ENCODE measurements around the gene PCK2. TPM values are rescaled to one million over a fixed set of nuclear protein-coding genes. Genes with fewer than 3 reads are reported as not detected.

PCK2 gene
- polyA plus RNA-seq, 1 donor from 2014 or later: 1.2 TPM

DNA sequence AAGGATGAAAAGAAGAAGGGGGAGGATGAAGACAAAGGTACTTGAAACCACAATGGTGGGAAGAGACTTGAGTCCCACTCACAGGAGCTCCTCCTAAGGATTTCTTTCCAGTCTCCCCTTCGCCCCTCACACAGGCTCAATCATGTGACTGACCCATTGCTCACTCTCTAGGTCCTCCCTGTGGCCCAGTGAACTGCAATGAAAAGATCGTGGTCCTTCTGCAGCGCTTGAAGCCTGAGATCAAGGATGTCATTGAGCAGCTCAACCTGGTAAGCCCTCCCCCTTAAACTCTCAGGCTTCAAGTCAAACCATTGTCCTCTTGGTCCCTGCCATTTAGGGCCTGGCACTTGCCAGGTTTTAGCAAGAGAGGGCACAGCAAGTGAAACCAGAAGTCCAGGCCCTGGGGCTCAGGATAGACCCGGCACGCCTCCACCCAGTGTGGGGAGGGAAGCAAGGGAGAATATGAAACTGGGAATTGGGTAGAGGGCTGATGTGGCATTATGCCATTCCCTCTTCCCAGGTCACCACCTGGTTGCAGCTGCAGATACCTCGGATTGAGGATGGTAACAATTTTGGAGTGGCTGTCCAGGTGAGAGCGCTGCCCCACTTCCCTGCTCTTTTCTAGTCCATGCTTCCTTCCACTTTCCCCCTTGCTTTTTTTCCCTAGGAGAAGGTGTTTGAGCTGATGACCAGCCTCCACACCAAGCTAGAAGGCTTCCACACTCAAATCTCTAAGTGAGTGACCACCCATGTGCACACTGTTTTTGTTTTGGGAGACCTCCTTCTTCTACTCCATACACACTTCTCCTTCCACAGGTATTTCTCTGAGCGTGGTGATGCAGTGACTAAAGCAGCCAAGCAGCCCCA, 43.7 kb downstream of the PCK2 start:
- Histone ChIP-seq H2AFZ (ENCODE audit: low read depth, low read length) (no peak overlapping the region), H3K9me3 (ENCODE audit: low read length) (no peaks in the 10 kb centered on the region), H3K4me2 (ENCODE audit: low read length) (no peak overlapping the region), H3K9ac (ENCODE audit: low read length) (no peak overlapping the region), H3K79me2 (replicated peaks; ENCODE audit: insufficient read depth, low read length) (peaks cover 10% of the 10 kb centered on the region), H3K36me3 (ENCODE audit: insufficient read depth, low read length) (no peaks in the 10 kb centered on the region), H3K27me3 (ENCODE audit: insufficient read depth, low read depth, low read length) (no peaks in the 10 kb centered on the region), H4K20me1 (ENCODE audit: insufficient read depth) (no peaks in the 10 kb centered on the region), H3F3A (ENCODE audit: insufficient read depth, low read length, poor library complexity, severe bottlenecking) (peaks cover 11% of the 10 kb centered on the region), H3K4me3 (ENCODE audit: low read length) (no peak overlapping the region), H3K9me2 (ENCODE audit: insufficient read depth, low read length) (no peaks in the 10 kb centered on the region), H3K27ac (ENCODE audit: low read length) (no peak overlapping the region)
- TF ChIP-seq RAD21 (conservative IDR thresholded peaks at IDR 0.05): no peak

DNA sequence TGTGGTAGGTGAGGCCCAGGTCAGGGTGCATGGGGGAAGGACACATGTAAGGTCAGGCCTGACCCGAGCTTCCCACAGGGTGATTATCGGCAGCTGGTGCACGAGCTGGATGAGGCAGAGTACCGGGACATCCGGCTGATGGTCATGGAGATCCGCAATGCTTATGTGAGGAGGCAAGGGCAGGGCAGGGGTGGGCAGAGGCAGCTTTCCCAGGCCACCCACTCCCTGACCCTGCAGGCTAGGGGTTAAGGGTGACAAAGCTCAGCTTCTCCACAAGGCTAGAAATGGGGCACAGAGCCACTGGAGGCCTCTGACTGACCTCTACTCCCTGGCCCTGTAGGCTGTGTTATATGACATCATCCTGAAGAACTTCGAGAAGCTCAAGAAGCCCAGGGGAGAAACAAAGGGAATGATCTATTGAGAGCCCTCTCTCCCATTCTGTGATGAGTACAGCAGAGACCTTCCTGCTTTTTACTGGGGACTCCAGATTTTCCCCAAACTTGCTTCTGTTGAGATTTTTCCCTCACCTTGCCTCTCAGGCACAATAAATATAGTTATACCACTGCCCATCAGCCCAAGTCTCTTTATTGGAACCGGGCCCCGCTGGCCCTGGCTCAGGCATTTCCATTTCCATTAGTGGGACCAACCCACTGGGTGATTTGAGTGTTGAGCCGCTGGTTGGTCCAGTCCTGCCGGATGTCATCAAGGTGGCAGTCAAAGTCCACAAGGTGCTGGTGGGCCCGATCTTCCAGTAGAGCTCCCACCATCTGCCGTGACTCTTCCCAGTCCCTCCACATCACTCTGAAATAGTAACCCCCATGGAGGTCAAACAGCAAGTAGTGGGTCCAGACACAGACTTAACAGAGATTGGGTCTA, 44.5 kb downstream of the PCK2 start:
- Histone ChIP-seq H3K36me3 (ENCODE audit: insufficient read depth, low read length) (no peaks in the 10 kb centered on the region), H3K4me2 (ENCODE audit: low read length) (no peak overlapping the region), H3K9ac (ENCODE audit: low read length) (no peak overlapping the region), H3K27ac (ENCODE audit: low read length) (no peak overlapping the region), H3K9me2 (ENCODE audit: insufficient read depth, low read length) (no peaks in the 10 kb centered on the region), H2AFZ (ENCODE audit: low read depth, low read length) (no peak overlapping the region), H3K27me3 (ENCODE audit: insufficient read depth, low read depth, low read length) (no peaks in the 10 kb centered on the region), H3F3A (ENCODE audit: insufficient read depth, low read length, poor library complexity, severe bottlenecking) (peaks cover 11% of the 10 kb centered on the region), H3K79me2 (replicated peaks; ENCODE audit: insufficient read depth, low read length) (peaks cover 10% of the 10 kb centered on the region), H3K4me3 (ENCODE audit: low read length) (peak overlapping the region; percentile 90), H4K20me1 (ENCODE audit: insufficient read depth) (no peaks in the 10 kb centered on the region), H3K9me3 (ENCODE audit: low read length) (no peaks in the 10 kb centered on the region)
- TF ChIP-seq, protein P1, sequence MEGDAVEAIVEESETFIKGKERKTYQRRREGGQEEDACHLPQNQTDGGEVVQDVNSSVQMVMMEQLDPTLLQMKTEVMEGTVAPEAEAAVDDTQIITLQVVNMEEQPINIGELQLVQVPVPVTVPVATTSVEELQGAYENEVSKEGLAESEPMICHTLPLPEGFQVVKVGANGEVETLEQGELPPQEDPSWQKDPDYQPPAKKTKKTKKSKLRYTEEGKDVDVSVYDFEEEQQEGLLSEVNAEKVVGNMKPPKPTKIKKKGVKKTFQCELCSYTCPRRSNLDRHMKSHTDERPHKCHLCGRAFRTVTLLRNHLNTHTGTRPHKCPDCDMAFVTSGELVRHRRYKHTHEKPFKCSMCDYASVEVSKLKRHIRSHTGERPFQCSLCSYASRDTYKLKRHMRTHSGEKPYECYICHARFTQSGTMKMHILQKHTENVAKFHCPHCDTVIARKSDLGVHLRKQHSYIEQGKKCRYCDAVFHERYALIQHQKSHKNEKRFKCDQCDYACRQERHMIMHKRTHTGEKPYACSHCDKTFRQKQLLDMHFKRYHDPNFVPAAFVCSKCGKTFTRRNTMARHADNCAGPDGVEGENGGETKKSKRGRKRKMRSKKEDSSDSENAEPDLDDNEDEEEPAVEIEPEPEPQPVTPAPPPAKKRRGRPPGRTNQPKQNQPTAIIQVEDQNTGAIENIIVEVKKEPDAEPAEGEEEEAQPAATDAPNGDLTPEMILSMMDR (IDR thresholded peaks at IDR 0.05; ENCODE audit: poor library complexity, severe bottlenecking): no peak
- no peak for TF ChIP-seq MXI1 (conservative IDR thresholded peaks at IDR 0.05; ENCODE audit: poor library complexity, severe bottlenecking)
- no peak for TF ChIP-seq TAF1 (IDR thresholded peaks at IDR 0.05; ENCODE audit: low read depth)
- TF ChIP-seq SMC3 (conservative IDR thresholded peaks at IDR 0.05; ENCODE audit: poor library complexity): no peak
- no peak for TF ChIP-seq POLR2AphosphoS5 (IDR thresholded peaks at IDR 0.05)
- TF ChIP-seq RAD21 (conservative IDR thresholded peaks at IDR 0.05): no peak
- no peak for TF ChIP-seq EZH2 (IDR thresholded peaks at IDR 0.05; ENCODE audit: borderline replicate concordance, insufficient read depth, low read length, poor library complexity, severe bottlenecking)
- no peak for TF ChIP-seq EP300 (conservative IDR thresholded peaks at IDR 0.05; ENCODE audit: poor library complexity, severe bottlenecking)
- TF ChIP-seq, protein P2, sequence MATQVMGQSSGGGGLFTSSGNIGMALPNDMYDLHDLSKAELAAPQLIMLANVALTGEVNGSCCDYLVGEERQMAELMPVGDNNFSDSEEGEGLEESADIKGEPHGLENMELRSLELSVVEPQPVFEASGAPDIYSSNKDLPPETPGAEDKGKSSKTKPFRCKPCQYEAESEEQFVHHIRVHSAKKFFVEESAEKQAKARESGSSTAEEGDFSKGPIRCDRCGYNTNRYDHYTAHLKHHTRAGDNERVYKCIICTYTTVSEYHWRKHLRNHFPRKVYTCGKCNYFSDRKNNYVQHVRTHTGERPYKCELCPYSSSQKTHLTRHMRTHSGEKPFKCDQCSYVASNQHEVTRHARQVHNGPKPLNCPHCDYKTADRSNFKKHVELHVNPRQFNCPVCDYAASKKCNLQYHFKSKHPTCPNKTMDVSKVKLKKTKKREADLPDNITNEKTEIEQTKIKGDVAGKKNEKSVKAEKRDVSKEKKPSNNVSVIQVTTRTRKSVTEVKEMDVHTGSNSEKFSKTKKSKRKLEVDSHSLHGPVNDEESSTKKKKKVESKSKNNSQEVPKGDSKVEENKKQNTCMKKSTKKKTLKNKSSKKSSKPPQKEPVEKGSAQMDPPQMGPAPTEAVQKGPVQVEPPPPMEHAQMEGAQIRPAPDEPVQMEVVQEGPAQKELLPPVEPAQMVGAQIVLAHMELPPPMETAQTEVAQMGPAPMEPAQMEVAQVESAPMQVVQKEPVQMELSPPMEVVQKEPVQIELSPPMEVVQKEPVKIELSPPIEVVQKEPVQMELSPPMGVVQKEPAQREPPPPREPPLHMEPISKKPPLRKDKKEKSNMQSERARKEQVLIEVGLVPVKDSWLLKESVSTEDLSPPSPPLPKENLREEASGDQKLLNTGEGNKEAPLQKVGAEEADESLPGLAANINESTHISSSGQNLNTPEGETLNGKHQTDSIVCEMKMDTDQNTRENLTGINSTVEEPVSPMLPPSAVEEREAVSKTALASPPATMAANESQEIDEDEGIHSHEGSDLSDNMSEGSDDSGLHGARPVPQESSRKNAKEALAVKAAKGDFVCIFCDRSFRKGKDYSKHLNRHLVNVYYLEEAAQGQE (IDR thresholded peaks at IDR 0.05; ENCODE audit: borderline replicate concordance): no peak

All from neural cell (in vitro differentiated cells).